GM21619 (cell line): ENCODE measurements around the gene C5orf58.

Experiments
- ATAC-seq: cut with Tn5 transposase; IDR thresholded peaks from one replicate; pipeline ENCODE4 v1.9.1; 2021; ENCODE audit not compliant: unreplicated experiment

C5orf58 gene

GRCh38 chr5:170232786-170233185, at the start of gene C5orf58:
TSS of gene C5orf58 (plus strand) at chr5:170232985. CDS start at chr5:170234977, 1,992 bp downstream.
- no peak for ATAC-seq

GRCh38 chr5:170183816-170184687, 48.7 kb upstream of the C5orf58 start:
- ATAC-seq, result peak; percentile 90

- ATAC-seq, result no peak
Observed at GRCh38 chr5:170184737-170185136, 48.0 kb upstream of the C5orf58 start.

GRCh38 chr5:170186156-170186555, 46.6 kb upstream of the C5orf58 start:
- no peak for ATAC-seq

GRCh38 chr5:170186856-170187255, 45.9 kb upstream of the C5orf58 start:
- no peak for ATAC-seq

- ATAC-seq, result no peak
Observed at GRCh38 chr5:170190436-170191134, 42.2 kb upstream of the C5orf58 start.

GRCh38 chr5:170192829-170193228, 40.0 kb upstream of the C5orf58 start:
- no peak for ATAC-seq

- ATAC-seq, result no peak
Observed at GRCh38 chr5:170195961-170196360, 36.8 kb upstream of the C5orf58 start.

GRCh38 chr5:170200876-170201275, 31.9 kb upstream of the C5orf58 start:
- ATAC-seq, result no peak

- no peak for ATAC-seq
Observed at GRCh38 chr5:170201311-170201710, 31.5 kb upstream of the C5orf58 start.

GRCh38 chr5:170202117-170202516, 30.7 kb upstream of the C5orf58 start:
- ATAC-seq, result no peak

- no peak for ATAC-seq
Observed at GRCh38 chr5:170204202-170204601, 28.6 kb upstream of the C5orf58 start.

GRCh38 chr5:170206216-170206615, 26.6 kb upstream of the C5orf58 start:
- no peak for ATAC-seq

- no peak for ATAC-seq
Observed at GRCh38 chr5:170206958-170207357, 25.8 kb upstream of the C5orf58 start.

GRCh38 chr5:170211575-170212334, 21.0 kb upstream of the C5orf58 start:
- ATAC-seq, result no peak

GRCh38 chr5:170216257-170216864, 16.4 kb upstream of the C5orf58 start:
- no peak for ATAC-seq

GRCh38 chr5:170217831-170218230, 15.0 kb upstream of the C5orf58 start:
- ATAC-seq, result no peak

- ATAC-seq, result no peak
Observed at GRCh38 chr5:170218726-170219125, 14.1 kb upstream of the C5orf58 start.

GRCh38 chr5:170219615-170220014, 13.2 kb upstream of the C5orf58 start:
- ATAC-seq, result no peak

GRCh38 chr5:170220191-170220590, 12.6 kb upstream of the C5orf58 start:
- no peak for ATAC-seq

- no peak for ATAC-seq
Observed at GRCh38 chr5:170221327-170221741, 11.5 kb upstream of the C5orf58 start.
